Activated T-helper 1 cell treated with anti-CD3 and anti-CD28 coated beads, Interleukin-12 subunit alpha, Interleukin-12 subunit beta, Interleukin-2, Interleukin-4 antibody, amounts not matched to agents 30 ng/mL and 10 ng/mL and 1 ng/mL, durations not matched to agents 14 hours and 24 hours and 36 hours (primary cell): ENCODE measurements around the gene NOTUM. TPM values are rescaled to one million over a fixed set of nuclear protein-coding genes. Genes with fewer than 3 reads are reported as not detected.

ENCODE experiments used
- DNase-seq: peaks from one replicate; pipeline ENCODE4 v3.0.0; 2021; ENCODE audit warnings: low spot score
- H3K27ac Mint-ChIP-seq: one replicate; pipeline ENCODE4 v1.8.0; 2021; ENCODE audit warnings: mild to moderate bottlenecking, mixed read lengths
- H3K27me3 Mint-ChIP-seq: one replicate; pipeline ENCODE4 v1.8.0; 2022; ENCODE audit warnings: mild to moderate bottlenecking, moderate library complexity, mixed read lengths; ENCODE audit not compliant: insufficient read depth
- H3K36me3 Mint-ChIP-seq: one replicate; pipeline ENCODE4 v1.8.0; 2021; ENCODE audit warnings: low read depth, mixed read lengths
- H3K4me1 Mint-ChIP-seq: one replicate; pipeline ENCODE4 v1.8.0; 2021; ENCODE audit warnings: low read depth, mixed read lengths
- H3K4me3 Mint-ChIP-seq: one replicate; pipeline ENCODE4 v1.8.0; 2021; ENCODE audit warnings: mild to moderate bottlenecking, moderate library complexity, mixed read lengths
- H3K9me3 Mint-ChIP-seq: one replicate; pipeline ENCODE4 v1.8.0; 2021; ENCODE audit warnings: mixed read lengths
- intact Hi-C: fragments of 100-400 bp; cut with micrococcal nuclease; formaldehyde crosslinking; loops from one replicate; pipeline ENCODE4 v1.15.1; 2024
- total RNA-seq: library from RNA; stranded (reverse); gene quantifications from 2 replicates; pipeline ENCODE4 v1.2.3, GENCODE V29; 2022

Gene NOTUM
- total RNA-seq, 1 donor from 2014 or later: 1.5 TPM

GRCh38 chr17:81911969-81912368 is 49.0 kb downstream of the NOTUM start:
- no peaks in the 10 kb centered on the region for H3K27me3 Mint-ChIP-seq
- no peaks in the 10 kb centered on the region for H3K9me3 Mint-ChIP-seq
- H3K4me3 Mint-ChIP-seq: peak overlapping the region; percentile 71
- H3K36me3 Mint-ChIP-seq: peaks cover 24% of the 10 kb centered on the region
- DNase-seq: no peak
- intact Hi-C loops: loop anchor here (1.0 to 2.0 kb wide), 4 partner anchors 15 to 80 kb away; partner anchors contain the start of genes ALYREF, ANAPC11, MAFG and P4HB
- peak overlapping the region; percentile 61 for H3K27ac Mint-ChIP-seq
- peaks cover 30% of the 10 kb centered on the region for H3K4me1 Mint-ChIP-seq

GRCh38 chr17:81911277-81911961 is 49.6 kb downstream of the NOTUM start, which contains the start of gene PCYT2:
Gene PCYT2, minus strand, starts transcription at chr17:81911399. Its CDS starts 44 bp downstream, at chr17:81911355.
- intact Hi-C loops: loop anchor here (1.0 to 2.0 kb wide), 4 partner anchors 15 to 79 kb away; partner anchors contain the start of genes ALYREF, ANAPC11, MAFG and P4HB
- peaks cover 22% of the 10 kb centered on the region for H3K36me3 Mint-ChIP-seq
- H3K9me3 Mint-ChIP-seq: no peaks in the 10 kb centered on the region
- no peaks in the 10 kb centered on the region for H3K27me3 Mint-ChIP-seq
- H3K4me3 Mint-ChIP-seq: peak within 1 kb of the TSS; percentile 88
- DNase-seq: peak; percentile 91
- peak within 1 kb of the TSS; percentile 61 for H3K27ac Mint-ChIP-seq
- peaks cover 26% of the 10 kb centered on the region for H3K4me1 Mint-ChIP-seq

DNA sequence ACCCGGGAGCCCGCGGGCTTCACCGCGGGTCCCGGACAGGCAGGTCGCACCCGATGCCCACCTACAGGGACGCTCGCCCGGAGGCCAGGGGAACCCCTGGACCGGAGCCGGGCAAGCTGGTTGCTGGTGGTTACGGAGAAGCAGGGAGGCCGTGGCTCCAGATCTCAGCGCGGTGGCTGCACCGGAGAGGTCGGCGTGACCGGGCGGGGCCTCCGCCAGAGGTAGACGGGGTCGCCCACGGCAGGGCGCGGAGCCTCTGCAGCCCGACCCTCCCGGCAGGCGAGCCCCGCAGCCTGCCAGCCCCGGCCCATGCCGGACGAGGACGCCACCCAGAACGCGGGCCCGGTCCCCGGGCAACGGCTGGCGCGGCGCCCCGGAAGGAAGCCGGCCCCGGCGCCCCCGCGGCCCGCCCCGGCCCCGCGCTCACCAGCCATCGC is 50.1 kb downstream of the NOTUM start:
- Mint-ChIP-seq H3K27me3 (no peaks in the 10 kb centered on the region), H3K36me3 (peaks cover 18% of the 10 kb centered on the region), H3K4me3 (peak overlapping the region; percentile 88), H3K9me3 (no peaks in the 10 kb centered on the region), H3K4me1 (peaks cover 21% of the 10 kb centered on the region), H3K27ac (peak overlapping the region; percentile 48)
- intact Hi-C loops: loop anchor here (1.0 to 2.0 kb wide), 4 partner anchors 16 to 79 kb away; partner anchors contain the start of genes ALYREF, ANAPC11, MAFG and P4HB
- no peak for DNase-seq

DNA sequence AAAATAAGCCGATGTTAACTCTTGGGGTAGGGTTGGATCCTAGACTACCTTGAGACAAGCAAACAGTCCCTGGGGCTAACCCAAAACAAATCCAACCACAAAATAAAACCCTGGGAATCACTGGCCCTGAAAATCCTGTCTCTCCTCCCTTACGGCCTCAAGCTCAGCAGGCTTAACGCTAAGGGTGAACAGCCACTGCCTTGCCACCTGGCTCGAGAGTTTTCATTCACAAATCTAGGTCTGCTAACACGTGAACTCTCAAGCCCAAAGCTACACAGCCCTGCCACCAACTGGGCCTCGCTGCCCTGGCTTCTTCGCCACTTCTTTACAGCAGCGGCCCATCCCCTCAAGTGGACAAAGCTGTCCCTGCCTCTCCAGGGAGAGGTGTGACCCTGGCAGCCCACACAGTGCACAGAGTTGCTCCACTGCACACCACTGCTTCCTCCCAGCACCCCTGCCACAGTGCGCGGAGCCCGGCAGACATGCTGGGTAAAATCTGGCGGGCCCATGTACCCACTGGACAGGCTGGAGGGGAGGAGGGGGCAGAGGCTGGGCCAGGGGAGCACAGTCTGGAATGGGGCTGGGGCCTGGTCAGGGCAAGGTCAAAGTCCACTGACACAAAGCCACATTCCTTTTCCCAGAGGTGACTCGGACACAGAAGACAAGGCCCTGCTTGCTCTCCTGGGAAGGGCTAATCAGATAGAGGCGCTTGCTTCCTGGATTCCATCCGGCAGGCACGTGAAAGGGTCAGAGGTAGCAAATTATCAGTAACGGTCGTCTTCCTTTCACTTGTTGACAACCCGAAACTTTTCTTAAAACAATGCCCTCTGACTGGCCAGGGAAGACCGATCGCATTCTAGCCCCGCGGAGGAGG is 50.8 kb downstream of the NOTUM start:
- intact Hi-C loops: loop anchor here (2.0 kb wide), 2 partner anchors 17 to 19 kb away; partner anchors contain the start of genes ALYREF, ANAPC11 and MAFG
- H3K27me3 Mint-ChIP-seq: no peaks in the 10 kb centered on the region
- peaks cover 19% of the 10 kb centered on the region for H3K4me1 Mint-ChIP-seq
- no peaks in the 10 kb centered on the region for H3K9me3 Mint-ChIP-seq
- peaks cover 17% of the 10 kb centered on the region for H3K36me3 Mint-ChIP-seq
- peak overlapping the region; percentile 88 for H3K4me3 Mint-ChIP-seq
- DNase-seq: no peak
- peak overlapping the region; percentile 48 for H3K27ac Mint-ChIP-seq

GRCh38 chr17:81909231-81909630 is 51.8 kb downstream of the NOTUM start:
- H3K4me1 Mint-ChIP-seq: peaks cover 19% of the 10 kb centered on the region
- peaks cover 14% of the 10 kb centered on the region for H3K36me3 Mint-ChIP-seq
- peak overlapping the region; percentile 23 for H3K27ac Mint-ChIP-seq
- H3K4me3 Mint-ChIP-seq: peak overlapping the region; percentile 88
- intact Hi-C loops: no loop called here
- no peak for DNase-seq
- H3K27me3 Mint-ChIP-seq: no peaks in the 10 kb centered on the region
- H3K9me3 Mint-ChIP-seq: no peaks in the 10 kb centered on the region

DNA sequence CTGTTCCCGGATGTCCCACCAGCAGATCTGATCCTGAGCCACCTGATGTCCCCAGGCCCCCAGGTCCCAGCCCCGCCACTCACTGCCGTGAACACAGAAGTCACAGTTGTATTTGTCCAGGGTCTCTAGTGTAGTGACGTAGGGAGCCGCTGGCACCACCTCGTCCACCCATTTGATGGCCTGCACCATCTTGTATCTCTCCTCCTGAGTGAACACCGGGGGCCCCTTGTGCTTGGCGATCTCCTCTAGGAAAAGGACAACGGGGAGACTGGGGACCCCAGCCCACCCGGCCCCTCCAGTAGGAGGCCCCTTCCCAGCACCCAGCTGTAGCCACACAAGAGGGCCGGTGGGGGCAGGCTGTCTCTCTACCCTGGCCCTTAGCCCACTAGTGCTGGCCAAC is 52.2 kb downstream of the NOTUM start:
- Mint-ChIP-seq H3K27ac (no peak overlapping the region), H3K4me1 (peaks cover 19% of the 10 kb centered on the region), H3K27me3 (no peaks in the 10 kb centered on the region), H3K4me3 (peak overlapping the region; percentile 88), H3K9me3 (no peaks in the 10 kb centered on the region), H3K36me3 (peaks cover 14% of the 10 kb centered on the region)
- intact Hi-C loops: no loop called here
- DNase-seq: no peak

DNA sequence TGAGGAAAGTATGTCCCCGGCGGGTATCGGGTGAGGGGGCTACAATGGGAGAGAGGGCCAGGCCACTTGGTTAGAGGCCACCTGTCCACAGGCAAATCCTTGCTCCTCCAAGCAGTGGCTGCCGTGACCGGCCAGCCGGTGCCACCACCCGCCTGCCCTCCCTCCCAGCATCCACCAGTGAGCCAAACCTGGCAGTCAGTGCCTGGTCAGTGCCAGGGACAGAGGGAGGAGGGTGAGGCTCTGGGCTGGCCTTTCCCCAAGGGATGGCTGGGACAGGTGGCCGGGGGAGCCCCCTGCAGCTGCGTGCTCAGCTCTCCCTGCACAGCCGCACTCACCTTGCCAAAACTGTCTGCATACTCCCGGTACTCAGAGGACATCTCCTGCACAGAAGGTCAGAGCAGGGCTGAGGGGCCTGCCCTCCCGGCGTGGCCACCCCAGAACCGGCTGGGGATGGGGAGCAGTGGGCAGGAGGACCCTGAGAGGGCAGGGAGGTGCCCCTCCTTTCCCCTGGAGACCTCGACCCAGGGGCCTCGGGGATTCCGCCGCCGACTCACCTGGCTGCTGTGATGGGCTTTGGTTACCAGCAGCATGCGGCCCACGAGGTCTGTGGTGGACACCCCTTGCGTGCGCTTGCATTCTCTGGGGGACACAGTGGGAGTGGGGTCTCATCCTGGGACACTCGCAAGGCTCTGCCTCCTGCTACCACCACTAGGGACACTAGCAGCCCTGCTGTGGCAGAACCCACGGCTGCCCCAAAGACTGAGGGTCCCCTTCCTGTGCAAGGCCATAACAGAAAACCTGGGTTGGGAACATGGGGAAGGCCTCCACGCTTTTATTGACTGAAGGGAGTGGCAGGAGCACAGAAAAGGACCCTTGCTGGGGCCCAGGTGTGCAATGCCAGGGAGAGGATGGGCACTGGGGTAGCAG is 53.5 kb downstream of the NOTUM start:
- H3K4me1 Mint-ChIP-seq: peaks cover 13% of the 10 kb centered on the region
- H3K27me3 Mint-ChIP-seq: no peaks in the 10 kb centered on the region
- H3K9me3 Mint-ChIP-seq: no peaks in the 10 kb centered on the region
- peaks cover 7% of the 10 kb centered on the region for H3K36me3 Mint-ChIP-seq
- no peak overlapping the region for H3K4me3 Mint-ChIP-seq
- DNase-seq: no peak
- H3K27ac Mint-ChIP-seq: no peak overlapping the region
- intact Hi-C loops: no loop called here

DNA sequence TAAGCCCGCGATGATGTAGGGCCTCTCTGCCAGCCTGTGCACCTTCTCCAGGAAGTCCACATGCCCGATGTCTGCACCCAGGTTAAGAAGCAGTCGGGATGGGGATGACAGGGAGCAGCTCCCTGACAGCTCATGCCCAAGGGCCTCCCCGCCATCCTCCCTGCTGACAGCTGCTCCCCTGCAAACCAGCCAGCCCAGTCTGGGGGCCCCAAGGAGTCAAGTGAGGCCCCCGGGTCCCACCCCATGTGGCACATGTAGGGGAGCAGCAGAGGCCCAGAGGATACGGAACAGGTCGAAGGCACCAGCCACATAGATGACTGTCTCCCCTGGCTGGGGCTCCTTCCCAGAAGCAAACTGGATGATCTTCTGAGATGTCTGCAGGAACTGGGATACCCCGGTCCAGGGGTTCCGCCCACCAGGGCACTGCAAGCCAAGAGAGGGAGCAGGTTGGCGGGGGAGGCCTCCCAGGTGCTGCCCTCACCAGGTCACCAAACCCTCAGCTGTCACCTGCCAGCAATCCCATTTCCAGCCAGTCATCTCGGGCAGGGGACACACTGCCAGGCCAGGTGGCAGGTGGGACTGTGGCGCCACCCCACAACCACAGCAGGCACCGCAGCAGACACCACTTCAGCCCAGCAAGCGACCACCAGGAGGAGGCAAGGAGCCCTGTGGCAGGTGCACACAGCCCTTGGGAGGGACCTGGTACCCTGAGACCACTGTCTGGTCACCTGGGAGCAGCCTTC is 54.3 kb downstream of the NOTUM start:
- Mint-ChIP-seq H3K27me3 (no peaks in the 10 kb centered on the region), H3K27ac (no peak overlapping the region), H3K4me1 (peaks cover 6% of the 10 kb centered on the region), H3K4me3 (no peak overlapping the region), H3K9me3 (no peaks in the 10 kb centered on the region), H3K36me3 (peaks cover 5% of the 10 kb centered on the region)
- intact Hi-C loops: no loop called here
- no peak for DNase-seq

DNA sequence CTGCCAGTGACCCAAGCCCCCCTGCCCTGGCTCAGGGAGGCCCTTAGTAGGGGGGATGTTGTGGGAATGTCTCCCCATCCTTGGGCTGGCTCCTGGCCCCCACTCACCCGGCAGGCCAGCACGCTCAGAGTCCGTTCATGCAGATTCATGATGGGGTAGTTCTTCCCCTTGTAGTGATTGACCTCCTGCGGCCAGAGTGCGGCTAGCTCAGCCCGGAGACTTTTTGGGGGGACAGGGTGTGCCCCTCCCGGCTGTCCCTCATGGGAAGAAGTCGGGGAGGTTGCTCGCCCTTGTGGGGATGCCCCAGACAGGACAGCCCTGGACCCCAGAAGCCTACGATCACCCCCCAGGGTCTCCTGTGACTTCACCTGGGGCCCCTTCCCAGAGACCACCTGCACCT is 55.0 kb downstream of the NOTUM start:
- intact Hi-C loops: no loop called here
- H3K4me1 Mint-ChIP-seq: peaks cover 9% of the 10 kb centered on the region
- peaks cover under 1% of the 10 kb centered on the region for H3K27me3 Mint-ChIP-seq
- H3K27ac Mint-ChIP-seq: no peak overlapping the region
- H3K36me3 Mint-ChIP-seq: peaks cover 7% of the 10 kb centered on the region
- no peak overlapping the region for H3K4me3 Mint-ChIP-seq
- no peaks in the 10 kb centered on the region for H3K9me3 Mint-ChIP-seq
- no peak for DNase-seq

GRCh38 chr17:81905424-81905875 is 55.5 kb downstream of the NOTUM start:
- H3K27ac Mint-ChIP-seq: no peak overlapping the region
- H3K27me3 Mint-ChIP-seq: peaks cover 3% of the 10 kb centered on the region
- DNase-seq: no peak
- H3K4me1 Mint-ChIP-seq: peaks cover 13% of the 10 kb centered on the region
- intact Hi-C loops: no loop called here
- no peak overlapping the region for H3K4me3 Mint-ChIP-seq
- H3K36me3 Mint-ChIP-seq: peaks cover 12% of the 10 kb centered on the region
- no peaks in the 10 kb centered on the region for H3K9me3 Mint-ChIP-seq

GRCh38 chr17:81904600-81905423 is 56.2 kb downstream of the NOTUM start:
- intact Hi-C loops: no loop called here
- Mint-ChIP-seq H3K36me3 (peaks cover 13% of the 10 kb centered on the region), H3K9me3 (no peaks in the 10 kb centered on the region), H3K27me3 (peaks cover 3% of the 10 kb centered on the region), H3K27ac (no peak overlapping the region), H3K4me3 (no peak overlapping the region), H3K4me1 (peaks cover 9% of the 10 kb centered on the region)
- DNase-seq: no peak
